ENCODE measurements around the gene ZNF668. TPM values are rescaled to one million over a fixed set of nuclear protein-coding genes. Genes with fewer than 3 reads are reported as not detected.
"Not testable (repeated sequence)": the region's sequence is repeated elsewhere in the genome, so short reads cannot be mapped to it uniquely, and the experiment has no call there.

ZNF668 gene
- total RNA-seq, 1 experiment from 2014 or later, result 96.0 TPM

DNA sequence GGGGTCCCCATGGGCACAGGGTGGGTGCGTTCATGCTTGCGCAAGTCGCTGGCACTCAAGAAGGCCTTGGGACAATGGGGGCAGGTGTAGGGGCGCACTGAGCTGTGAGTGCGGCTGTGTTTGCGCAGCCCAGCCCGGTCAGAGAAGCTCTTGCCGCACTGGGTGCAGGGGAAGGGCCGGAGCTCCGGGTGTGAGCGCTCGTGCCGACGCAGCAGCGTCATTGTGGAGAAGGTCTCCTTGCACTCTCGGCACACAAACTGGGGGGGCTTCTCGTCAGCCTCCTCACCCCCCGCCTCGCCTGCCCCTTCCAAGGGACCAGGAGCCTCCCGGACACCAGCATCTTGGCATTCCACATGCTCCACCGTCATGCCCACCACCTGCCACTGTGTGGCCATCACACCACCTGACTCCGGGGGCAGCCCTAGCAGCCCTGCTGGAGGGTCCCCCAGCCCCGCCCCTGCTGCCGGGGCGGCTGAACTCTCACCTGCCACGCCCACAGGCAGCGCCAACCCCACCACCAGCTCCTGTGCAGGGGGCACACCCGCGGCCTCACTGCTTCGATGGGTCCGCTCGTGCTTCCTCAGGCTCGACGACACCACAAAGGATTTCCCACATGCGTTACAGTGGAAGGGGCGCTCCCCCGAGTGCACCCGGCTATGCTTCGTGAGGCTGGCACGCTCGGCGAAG is 12.8 kb downstream of the ZNF668 start:
- no peak for DNase-seq (ENCODE audit: low read depth)

GRCh38 chr16:31055613-31056012 is 18.4 kb downstream of the ZNF668 start:
- no peak for DNase-seq (ENCODE audit: low read depth)

GRCh38 chr16:31052114-31052513 is 21.9 kb downstream of the ZNF668 start:
- peak; percentile 99 for DNase-seq (ENCODE audit: low read depth)

DNA sequence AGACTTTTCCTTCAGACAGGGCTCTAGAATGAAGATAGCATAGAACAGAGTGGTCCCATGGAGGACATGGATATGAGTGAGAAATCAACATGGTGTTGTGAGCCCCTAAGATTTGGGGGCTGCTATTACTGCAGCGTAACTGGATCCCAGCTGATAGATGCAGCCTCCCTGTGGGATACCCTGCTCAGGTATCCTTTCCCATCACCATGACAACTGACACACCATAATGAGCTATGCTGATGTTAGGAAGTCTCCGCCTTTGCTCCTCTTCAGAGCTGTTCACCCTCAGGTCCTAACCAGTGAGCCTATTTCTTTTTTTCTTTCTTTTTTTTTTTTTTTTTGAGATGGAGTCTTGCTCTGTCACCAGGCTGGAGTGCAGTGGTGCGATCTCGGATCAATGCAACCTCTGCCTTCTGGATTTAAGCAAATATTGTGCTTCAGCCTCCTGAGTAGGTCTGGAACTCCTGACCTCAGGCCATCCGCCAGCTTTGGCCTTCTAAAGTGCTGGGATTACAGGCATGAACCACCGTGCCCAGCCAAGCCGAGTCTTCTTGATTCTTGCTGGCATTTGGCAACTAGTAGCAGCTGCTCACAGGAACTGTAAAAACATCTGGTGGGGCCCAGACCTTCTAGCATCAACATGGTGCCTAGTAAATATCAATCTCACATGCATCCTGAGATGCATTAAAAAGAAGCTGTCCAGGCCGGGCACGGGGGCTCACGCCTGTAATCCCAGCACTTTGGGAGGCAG is 23.6 kb downstream of the ZNF668 start:
- DNase-seq (ENCODE audit: low read depth), result peak; percentile 82

DNA sequence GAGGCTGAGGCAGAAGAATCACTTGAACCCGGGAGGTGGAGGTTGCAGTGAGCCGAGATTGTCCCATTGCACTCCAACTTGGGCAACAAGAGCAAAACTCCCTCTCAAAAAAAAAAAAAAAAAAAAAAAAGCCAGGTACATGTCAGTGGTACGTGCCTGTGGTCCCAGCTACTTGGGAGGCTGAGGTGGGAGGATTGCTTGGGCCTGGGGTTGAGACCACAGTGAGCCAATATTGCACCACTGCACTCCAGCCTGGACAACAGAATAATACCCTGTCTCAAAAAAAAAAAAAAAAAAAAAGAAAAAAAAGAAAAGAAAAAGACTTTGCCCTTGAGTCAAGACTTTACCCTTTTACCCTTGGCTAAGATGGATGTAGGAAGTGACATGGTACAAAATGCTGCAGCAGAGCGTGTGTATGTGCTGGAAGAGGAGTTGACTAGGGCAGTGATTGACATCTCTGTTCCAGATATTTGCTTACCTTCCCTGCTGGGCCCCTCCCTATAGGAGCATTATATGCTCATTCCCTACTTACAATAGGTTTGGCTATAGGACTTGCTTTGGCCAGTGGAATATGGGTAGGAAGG is 30.1 kb downstream of the ZNF668 start:
- no peak for DNase-seq (ENCODE audit: low read depth)

DNA sequence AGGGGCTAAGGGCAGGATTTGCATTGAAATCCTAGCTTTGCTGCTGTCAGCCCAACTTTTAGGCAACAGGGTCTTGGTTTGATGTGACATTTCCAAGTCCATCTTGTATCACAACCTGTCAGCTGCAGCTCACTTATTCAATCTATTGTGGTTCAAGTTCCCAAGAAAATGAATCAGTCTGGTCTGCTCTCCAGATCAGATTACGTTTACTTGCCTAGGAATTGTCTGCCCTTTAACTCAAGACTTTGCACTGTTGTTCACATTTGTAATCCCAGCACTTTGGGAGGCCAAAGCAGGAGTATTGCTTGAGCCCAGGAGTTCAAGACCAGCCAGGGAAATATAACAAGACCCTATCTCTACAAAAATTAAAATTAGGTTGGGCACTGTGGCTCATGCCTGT is 30.7 kb downstream of the ZNF668 start:
- DNase-seq (ENCODE audit: low read depth), result peak; percentile 52

- DNase-seq (ENCODE audit: low read depth), result no peak
Measured at GRCh38 chr16:31042866-31043265, 31.2 kb downstream of the ZNF668 start.

- DNase-seq (ENCODE audit: low read depth), result no peak
Measured at GRCh38 chr16:31038993-31039392, 35.0 kb downstream of the ZNF668 start.

GRCh38 chr16:31036691-31037090 is 37.3 kb downstream of the ZNF668 start:
- DNase-seq (ENCODE audit: low read depth), result no peak

DNA sequence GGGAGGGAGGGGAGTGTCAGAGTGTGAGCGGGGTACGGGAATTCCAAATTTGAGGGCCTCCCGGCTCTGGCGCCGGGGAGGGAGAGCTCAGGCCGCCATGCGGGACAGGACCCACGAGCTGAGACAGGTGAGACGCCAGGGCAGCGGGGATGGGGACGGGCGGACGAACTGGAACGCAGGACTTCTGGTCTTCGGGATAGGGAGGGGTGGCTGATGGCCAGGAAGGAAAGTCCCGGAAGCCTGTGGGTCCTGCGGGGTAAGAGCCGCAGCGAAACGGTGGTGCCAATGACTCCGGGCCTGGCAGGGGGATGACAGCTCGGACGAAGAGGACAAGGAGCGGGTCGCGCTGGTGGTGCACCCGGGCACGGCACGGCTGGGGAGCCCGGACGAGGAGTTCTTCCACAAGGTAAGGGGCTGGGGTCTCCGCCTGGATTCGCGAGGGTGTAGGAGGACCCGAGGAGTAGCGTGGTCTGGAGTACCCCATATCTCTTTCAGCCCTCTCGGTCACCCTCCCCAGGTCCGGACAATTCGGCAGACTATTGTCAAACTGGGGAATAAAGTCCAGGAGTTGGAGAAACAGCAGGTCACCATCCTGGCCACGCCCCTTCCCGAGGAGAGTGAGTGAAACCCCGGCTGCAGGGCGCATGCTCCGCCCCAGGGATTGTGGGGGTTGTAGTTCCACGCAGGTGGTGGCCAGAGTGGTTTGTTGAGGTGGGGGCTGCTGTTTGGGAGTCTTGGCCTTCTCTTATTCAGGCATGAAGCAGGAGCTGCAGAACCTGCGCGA is 40.1 kb downstream of the ZNF668 start:
- DNase-seq (ENCODE audit: low read depth), result peak; percentile 75

GRCh38 chr16:31032736-31033708 is 41.0 kb downstream of the ZNF668 start, which contains the start of gene STX4:
Gene STX4, plus strand, starts transcription at chr16:31033558. Its CDS starts 248 bp downstream, at chr16:31033806.
- peak; percentile 97 for DNase-seq (ENCODE audit: low read depth)

- no peak for DNase-seq (ENCODE audit: low read depth)
Measured at GRCh38 chr16:31031276-31031675, 42.8 kb downstream of the ZNF668 start.

GRCh38 chr16:31029272-31029671 is 44.8 kb downstream of the ZNF668 start:
- DNase-seq (ENCODE audit: low read depth), result no peak

DNA sequence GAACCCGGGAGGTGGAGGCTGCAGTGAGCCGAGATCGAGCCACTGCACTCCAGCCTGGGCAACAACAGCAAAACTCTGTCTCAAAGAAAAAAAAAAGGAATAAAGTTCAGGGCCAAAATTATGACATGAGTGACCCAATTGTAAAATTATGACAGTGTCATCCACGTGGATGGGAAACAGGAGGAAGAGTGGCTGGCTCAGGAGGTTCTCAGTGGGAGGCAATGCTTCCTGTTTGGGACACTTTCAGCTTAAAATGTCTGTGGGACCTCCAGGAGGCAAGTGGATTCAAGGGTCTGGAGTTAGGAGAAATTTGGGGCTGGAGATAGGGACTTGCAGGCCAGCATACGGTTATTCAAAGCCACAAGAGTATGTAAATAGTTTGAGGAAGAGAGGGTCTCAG is 48.7 kb downstream of the ZNF668 start:
- no peak for DNase-seq (ENCODE audit: low read depth)

DNA sequence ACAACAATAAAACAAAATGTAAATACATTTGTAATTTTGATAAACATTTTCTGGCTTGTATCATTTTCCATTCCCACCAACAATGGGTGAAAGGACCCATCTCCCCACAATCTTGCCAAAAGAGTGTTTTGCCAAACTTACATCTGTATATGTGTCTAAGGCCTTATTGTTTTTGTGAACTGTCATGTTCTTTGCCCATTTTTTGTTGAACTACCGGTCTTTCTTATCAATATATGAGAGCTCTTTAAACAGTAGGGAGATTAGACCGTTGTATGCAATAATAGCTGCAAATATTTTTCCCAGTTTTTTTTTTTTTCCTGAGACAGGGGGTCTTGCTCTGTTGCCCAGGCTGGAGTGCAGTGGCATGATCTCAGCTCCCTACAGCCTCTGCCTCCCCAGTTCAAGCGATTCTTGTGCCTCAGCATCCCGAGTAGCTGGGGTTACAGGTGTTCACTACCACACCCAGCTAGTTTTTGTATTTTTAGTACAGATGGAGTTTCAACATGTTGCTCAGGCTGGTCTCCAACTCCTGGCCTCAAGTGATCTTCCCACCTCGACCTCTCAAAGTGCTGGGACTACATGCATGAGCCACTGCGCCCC is 50.3 kb downstream of the ZNF668 start:
- DNase-seq (ENCODE audit: low read depth), result no peak

- no peak for DNase-seq (ENCODE audit: low read depth)
Measured at GRCh38 chr16:31023252-31023602, 50.8 kb downstream of the ZNF668 start.

GRCh38 chr16:31022544-31023251 is 51.3 kb downstream of the ZNF668 start:
- DNase-seq (ENCODE audit: low read depth), result peak; percentile 70

- no peak for DNase-seq (ENCODE audit: low read depth)
Measured at GRCh38 chr16:31020536-31020935, 53.5 kb downstream of the ZNF668 start.

DNA sequence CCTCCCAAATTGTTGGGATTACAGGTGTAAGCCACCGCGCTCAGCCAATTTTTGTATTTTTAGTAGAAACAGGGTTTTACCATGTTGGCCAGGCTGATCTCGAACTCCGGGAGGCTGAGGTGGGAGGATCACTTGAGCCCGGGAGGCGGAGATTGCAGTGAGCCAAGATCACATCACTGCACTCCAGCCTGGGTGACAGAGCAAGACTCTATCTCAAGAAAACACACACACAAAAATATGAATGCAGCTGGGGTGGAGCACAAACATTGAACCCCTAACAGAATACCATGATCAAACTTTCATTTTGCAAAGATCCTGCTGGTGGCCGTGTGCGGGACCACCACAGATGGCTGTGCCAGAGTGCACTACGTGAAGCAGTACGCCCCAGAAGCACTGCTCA is 56.3 kb downstream of the ZNF668 start:
- not testable (repeated sequence) for DNase-seq (ENCODE audit: low read depth)

GRCh38 chr16:31016018-31016417 is 58.0 kb downstream of the ZNF668 start:
- DNase-seq (ENCODE audit: low read depth), result no peak

Measured in LHCN-M2 (cell line).